GM18511 (cell line): ENCODE data around the gene KLHL33.

Source experiments
- ATAC-seq: cut with Tn5 transposase; IDR thresholded peaks from one replicate; pipeline ENCODE4 v1.9.1; 2021; ENCODE audit warnings: mild to moderate bottlenecking, moderate library complexity; ENCODE audit not compliant: unreplicated experiment

KLHL33 gene

DNA sequence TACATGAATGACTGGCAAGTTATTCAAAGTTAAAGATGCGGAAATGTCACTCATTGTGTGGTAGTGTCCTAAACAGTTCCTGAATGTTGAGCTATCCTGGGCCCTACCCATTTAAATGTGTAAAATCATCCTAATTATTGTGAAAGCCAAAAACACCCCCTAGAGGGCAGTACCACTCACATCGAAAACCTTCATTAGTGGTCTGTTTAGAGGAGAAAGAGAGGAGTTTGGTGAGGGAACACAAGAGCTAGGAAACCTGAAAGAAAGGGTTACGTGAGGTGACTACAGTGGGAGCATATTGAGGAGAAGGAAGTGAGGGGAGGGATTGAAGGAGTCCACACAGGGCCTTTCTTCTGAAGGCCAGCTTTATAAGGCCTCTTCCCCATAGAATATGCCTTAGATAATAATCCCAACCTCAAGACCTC, 20.2 kb downstream of the KLHL33 start:
- ATAC-seq: peak; percentile 57

DNA sequence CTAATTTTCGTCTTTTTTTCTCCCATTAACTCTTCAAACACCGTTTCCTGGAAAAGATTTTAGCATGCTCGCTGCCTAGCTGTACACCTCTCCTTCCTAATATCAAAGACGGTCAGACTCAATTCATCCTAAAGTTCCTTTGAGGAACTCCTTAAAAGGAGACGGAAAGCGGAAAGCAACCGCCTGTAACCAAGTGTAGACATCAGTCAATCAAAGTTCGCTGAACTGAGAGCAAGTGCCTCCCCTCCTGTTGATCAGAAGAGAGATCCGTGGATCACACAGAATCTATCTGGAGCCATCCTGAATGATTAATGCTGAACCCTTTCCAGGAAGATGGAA, 22.3 kb downstream of the KLHL33 start:
- ATAC-seq: peak; percentile 41

GRCh38 chr14:20412876-20413743, 22.9 kb downstream of the KLHL33 start, which contains the start of gene TEP1:
TEP1 (minus strand) TSS chr14:20413501; CDS start chr14:20408439, 5,062 bp downstream.
- peak; percentile 81 for ATAC-seq

DNA sequence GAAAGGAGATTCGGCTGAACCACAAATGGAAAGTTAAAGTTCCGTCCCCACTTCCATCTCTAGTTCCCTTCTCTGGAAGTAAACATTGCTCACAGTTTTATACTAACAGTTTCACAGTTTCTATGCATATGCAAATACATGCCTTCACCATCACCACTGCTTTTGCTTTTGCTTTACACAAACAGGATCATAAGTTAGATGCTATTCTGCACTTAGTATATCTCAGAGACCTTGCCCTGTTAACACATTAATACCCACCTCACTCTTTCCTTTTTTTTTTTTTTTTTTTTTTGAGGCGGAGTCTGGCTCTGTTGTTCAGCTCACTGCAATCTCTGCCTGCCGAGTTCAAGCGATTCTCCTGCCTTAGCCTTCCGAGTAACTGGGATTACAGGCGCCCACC, 23.6 kb downstream of the KLHL33 start:
- peak; percentile 49 for ATAC-seq

- ATAC-seq: no peak
Measured at GRCh38 chr14:20409226-20409625, 26.7 kb downstream of the KLHL33 start.

- no peak for ATAC-seq
Measured at GRCh38 chr14:20403521-20403920, 32.4 kb downstream of the KLHL33 start.

DNA sequence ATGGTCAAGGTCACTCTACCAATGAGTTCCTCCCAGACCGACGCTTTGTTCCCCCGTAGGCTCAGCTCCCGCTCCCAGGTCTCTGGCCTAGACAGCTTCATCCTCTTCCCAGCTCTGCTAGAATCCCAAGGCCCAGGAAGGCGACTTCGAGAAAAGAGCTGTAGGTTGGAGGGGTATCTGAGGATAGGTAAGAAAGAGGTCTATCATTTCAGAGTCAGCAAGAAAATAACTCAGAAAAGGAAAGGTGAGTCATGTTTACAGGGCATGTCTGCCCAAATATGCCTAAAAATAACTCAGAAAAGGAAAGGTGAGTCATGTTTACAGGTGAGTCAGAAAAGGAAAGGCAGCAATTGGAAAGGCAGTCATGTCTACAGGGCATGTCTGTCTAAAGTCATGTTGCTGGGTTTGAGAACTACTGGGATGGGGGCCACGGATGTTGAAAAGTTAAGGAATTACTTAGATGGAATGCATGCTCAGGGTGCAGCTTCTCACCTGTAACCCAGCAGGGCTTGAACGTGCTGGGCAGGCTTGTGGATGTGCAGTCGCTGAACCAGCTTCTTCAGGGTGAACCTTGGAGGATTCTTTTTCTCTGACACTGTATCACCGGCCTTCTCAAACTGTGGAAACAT, 34.9 kb downstream of the KLHL33 start:
- ATAC-seq: no peak

- ATAC-seq: no peak
Measured at GRCh38 chr14:20400589-20400964, 35.4 kb downstream of the KLHL33 start.

GRCh38 chr14:20397511-20397910, 38.5 kb downstream of the KLHL33 start:
- ATAC-seq: no peak

GRCh38 chr14:20391505-20391904, 44.5 kb downstream of the KLHL33 start:
- no peak for ATAC-seq

- no peak for ATAC-seq
Measured at GRCh38 chr14:20388159-20388558, 47.8 kb downstream of the KLHL33 start.

DNA sequence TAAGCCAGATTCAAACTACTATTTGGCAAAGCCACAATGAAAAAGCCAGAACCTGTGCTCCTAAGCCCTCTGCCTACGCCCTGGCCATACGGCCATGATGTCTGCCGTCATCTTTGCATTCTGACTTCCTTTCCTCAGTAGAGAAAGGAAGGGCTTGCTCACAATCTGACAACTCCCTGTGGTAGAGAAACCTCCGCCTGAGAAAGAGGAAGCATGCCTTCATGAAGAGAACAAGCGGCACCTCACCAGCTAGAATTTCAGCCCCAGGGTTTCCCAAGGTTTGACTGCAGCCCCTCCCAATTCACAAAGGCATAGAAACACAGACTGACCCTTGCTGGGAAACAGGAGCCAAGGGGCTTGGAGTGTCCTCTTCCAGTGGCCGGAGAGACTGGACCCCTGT, 48.4 kb downstream of the KLHL33 start:
- ATAC-seq: peak; percentile 45

GRCh38 chr14:20386276-20386855, 49.6 kb downstream of the KLHL33 start:
- no peak for ATAC-seq

GRCh38 chr14:20384886-20385285, 51.1 kb downstream of the KLHL33 start:
- ATAC-seq: no peak

DNA sequence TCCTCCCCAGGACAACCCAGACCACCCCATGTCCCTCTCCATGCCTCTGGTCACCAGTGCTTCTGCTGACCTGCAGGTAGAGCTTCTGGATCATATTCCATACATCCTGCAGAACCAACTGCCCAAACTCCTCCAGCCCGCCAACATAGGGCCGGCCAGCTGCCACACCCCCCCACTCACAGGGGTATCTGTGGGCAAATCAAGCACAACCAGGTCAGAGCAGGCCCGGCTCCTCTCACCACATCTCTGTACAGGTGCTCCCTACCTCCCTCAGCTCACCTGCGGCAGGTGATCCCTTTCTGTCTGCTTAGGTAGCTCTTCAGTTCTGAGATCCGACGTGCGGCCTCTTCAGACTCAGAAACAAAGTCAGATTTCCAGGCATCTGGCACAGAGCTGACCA, 51.6 kb downstream of the KLHL33 start:
- no peak for ATAC-seq

- no peak for ATAC-seq
Measured at GRCh38 chr14:20383636-20384035, 52.3 kb downstream of the KLHL33 start.

DNA sequence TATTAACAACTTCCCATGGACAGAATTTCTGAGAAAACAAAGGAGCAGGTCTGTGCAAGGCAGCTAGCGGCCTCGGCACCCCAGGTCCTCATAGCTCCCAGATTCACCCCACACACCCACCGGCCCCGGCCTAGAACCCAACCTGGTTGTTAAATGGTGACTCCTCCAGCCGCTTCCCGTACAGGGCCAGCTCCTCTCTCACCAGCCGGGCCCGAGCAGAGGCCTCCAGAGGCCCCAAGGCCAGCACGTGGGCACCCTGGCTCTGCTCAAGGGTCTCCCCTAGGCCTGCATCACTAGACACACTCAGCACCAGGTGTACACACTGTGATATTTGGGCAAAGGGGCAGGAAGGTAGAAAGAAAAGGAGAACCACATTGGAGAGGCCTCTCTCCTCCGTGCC, 52.9 kb downstream of the KLHL33 start:
- no peak for ATAC-seq

- no peak for ATAC-seq
Measured at GRCh38 chr14:20382526-20382925, 53.4 kb downstream of the KLHL33 start.

DNA sequence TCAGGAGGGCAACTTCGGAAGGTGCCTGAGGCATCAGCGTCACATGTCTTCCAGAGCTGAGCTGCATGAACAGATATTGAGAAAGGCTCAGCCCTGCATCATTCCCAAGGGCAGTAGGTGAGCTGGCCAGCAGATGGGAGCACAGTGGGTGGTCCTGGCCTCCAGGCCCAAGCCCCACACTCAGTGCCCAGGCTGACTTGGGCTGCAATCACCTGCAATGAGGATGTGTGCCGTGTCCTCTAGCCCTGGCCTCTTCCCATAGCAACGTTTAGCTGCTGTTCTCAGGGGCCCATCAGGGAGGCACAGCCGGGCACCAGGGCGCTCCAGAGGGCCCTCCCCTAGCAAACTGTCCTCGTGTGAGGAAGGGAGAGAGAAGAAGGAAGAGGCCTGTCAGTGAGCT, 54.6 kb downstream of the KLHL33 start:
- no peak for ATAC-seq

DNA sequence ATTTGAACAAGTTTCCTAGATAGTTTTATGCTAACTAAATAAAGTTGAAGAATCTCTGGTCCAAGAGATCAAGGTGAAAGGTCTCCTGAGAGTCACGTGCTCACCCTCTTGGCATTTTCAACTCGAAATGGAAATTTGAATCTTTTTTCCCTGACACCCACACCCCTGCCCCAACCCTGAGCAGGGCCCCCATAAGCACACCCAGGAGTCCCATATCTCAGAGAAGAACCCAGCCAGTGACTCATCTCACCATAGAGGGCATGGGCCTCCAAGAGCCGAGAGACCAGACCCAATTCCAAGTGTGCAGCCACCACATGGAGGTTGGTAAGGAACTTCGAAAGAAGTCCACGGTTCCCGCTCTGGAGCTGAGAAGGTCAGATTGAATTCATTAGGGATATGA, 55.3 kb downstream of the KLHL33 start:
- ATAC-seq: no peak

DNA sequence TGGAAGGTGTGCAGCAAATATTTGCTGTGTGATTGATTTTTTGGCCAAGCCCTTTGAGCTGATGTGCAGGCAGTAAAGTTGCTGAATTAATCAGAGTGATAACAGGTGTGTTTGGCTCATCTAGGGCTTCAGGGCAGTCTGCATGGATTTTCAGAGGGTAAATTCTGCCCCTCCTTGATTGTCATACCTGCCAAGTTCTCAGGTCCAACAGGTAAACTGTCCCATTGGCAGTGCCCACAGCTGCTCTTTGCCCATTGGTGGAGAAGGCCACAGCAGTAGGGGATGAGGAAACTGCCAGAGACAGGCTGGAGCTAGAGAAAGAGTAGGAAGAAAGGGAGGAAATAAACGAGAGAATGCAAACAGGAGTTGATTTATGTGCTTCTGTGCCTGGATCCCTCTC, 56.2 kb downstream of the KLHL33 start:
- no peak for ATAC-seq

GRCh38 chr14:20377171-20377570, 58.8 kb downstream of the KLHL33 start:
- ATAC-seq: no peak
